ENCODE data around the gene LUZP4. TPM values are rescaled to one million over a fixed set of nuclear protein-coding genes. Genes with fewer than 3 reads are reported as not detected.

The LUZP4 gene
- total and polyA plus RNA-seq, 2 of the 13 experiments (the other 11 are each of a cell fraction or from before 2014, with no cell fraction given): not detected

DNA sequence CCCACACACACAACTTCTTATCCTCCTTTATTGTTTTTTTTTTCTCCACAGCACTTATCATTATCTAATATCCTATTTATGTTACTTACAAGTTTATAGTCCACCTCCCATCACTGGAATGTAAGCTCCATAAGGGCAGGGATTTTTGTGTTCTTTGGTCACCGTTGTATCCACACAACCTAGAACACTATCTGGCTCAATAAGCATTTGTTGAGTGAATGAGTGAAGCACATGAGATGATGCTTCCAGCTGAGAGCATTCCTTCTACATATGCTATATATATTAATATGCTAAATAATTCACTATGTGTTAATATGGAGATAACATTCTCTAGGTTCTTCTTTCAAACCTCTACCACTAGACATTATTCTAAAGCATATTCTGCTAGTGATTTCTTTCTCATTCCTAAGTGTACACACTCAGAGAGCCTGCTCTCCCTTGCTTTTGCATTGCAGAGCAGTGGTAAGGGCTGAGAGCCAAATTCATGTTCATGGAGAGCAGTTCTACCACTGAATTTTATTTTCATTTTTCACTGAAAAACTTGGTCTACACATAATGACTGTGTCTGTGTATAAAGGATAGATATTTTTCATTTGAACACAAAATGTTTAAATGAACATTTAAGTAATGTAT lies 20.3 kb upstream of the LUZP4 start:
- no peak overlapping the region for H2AFZ ChIP-seq (ENCODE audit: low read length)
- H3K36me3 ChIP-seq (replicated peaks in 1 of 2; ENCODE audit: control insufficient read depth in 1 of 2, insufficient read depth in 2 of 2, low read length in 2 of 2): no peaks in the 10 kb centered on the region
- TF ChIP-seq PHF21A (CRISPR knock-in tag; IDR thresholded peaks at IDR 0.05) (no peak), NFATC3 (CRISPR knock-in tag; IDR thresholded peaks at IDR 0.05) (no peak), REXO4 (CRISPR knock-in tag; IDR thresholded peaks at IDR 0.05; ENCODE audit: borderline replicate concordance) (no peak), CBX1 (IDR thresholded peaks at IDR 0.05; ENCODE audit: low read depth) (no peak), IKZF1 (IDR thresholded peaks at IDR 0.05) (no peak), ZNF672 (CRISPR knock-in tag; IDR thresholded peaks at IDR 0.05) (no peak)
- TF ChIP-seq, protein P1, sequence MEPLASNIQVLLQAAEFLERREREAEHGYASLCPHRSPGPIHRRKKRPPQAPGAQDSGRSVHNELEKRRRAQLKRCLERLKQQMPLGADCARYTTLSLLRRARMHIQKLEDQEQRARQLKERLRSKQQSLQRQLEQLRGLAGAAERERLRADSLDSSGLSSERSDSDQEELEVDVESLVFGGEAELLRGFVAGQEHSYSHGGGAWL (CRISPR knock-in tag; IDR thresholded peaks at IDR 0.05): no peak
- TF ChIP-seq, protein P2, sequence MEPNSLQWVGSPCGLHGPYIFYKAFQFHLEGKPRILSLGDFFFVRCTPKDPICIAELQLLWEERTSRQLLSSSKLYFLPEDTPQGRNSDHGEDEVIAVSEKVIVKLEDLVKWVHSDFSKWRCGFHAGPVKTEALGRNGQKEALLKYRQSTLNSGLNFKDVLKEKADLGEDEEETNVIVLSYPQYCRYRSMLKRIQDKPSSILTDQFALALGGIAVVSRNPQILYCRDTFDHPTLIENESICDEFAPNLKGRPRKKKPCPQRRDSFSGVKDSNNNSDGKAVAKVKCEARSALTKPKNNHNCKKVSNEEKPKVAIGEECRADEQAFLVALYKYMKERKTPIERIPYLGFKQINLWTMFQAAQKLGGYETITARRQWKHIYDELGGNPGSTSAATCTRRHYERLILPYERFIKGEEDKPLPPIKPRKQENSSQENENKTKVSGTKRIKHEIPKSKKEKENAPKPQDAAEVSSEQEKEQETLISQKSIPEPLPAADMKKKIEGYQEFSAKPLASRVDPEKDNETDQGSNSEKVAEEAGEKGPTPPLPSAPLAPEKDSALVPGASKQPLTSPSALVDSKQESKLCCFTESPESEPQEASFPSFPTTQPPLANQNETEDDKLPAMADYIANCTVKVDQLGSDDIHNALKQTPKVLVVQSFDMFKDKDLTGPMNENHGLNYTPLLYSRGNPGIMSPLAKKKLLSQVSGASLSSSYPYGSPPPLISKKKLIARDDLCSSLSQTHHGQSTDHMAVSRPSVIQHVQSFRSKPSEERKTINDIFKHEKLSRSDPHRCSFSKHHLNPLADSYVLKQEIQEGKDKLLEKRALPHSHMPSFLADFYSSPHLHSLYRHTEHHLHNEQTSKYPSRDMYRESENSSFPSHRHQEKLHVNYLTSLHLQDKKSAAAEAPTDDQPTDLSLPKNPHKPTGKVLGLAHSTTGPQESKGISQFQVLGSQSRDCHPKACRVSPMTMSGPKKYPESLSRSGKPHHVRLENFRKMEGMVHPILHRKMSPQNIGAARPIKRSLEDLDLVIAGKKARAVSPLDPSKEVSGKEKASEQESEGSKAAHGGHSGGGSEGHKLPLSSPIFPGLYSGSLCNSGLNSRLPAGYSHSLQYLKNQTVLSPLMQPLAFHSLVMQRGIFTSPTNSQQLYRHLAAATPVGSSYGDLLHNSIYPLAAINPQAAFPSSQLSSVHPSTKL (CRISPR knock-in tag; IDR thresholded peaks at IDR 0.05): no peak
- no peaks in the 10 kb centered on the region for H3K9me3 ChIP-seq (ENCODE audit: low read length)
- 4% methylated on average over 1 of the region's 1 CpG for WGBS (ENCODE audit: low lambda C conversion rate)
- ChIA-PET POLR2A (no interaction called here), CTCF (ENCODE audit: low intra/inter-chr PET ratio, low total read pairs) (no interaction called here)
- no peak overlapping the region for H3K9ac ChIP-seq (ENCODE audit: insufficient read depth, low read depth, low read length)
- no peaks in the 10 kb centered on the region for H3K79me2 ChIP-seq (ENCODE audit: insufficient read depth, low read length)
- ATAC-seq: no peak
- no peaks in the 10 kb centered on the region for H3K4me1 ChIP-seq (ENCODE audit: insufficient read depth, low read length)
- H3K27ac ChIP-seq (ENCODE audit: extremely low read length, insufficient read depth, low read length): no peak overlapping the region
- intact Hi-C loops (cut with micrococcal nuclease; ENCODE audit: unreplicated experiment) (no loop called here), in situ Hi-C loops (cut with HindIII; ENCODE audit: extremely low pct_ligation_motif_present, low pct_unique_long_range_greater_than_20kb) (no loop called here)
- no peaks in the 10 kb centered on the region for H3K27me3 ChIP-seq (ENCODE audit: control insufficient read depth in 1 of 2, insufficient read depth in 2 of 2, low read length in 2 of 2)
- no TSS peak for BruUV-seq (replicated peaks)
- no peak for FAIRE-seq
- H3K4me2 ChIP-seq (ENCODE audit: low read depth, low read length): no peak overlapping the region
- DNase-seq (ENCODE audit: low spot score): no peak
- H3K4me3 ChIP-seq (replicated peaks in 1 of 3; ENCODE audit: insufficient read depth in 1 of 3, low read depth in 2 of 3, low read length in 3 of 3): no peak overlapping the region
- no peaks in the 10 kb centered on the region for H4K20me1 ChIP-seq (ENCODE audit: insufficient read depth, low read length)
